GM12865 (cell line): ENCODE measurements around the gene SPEM3.

Experiments used
- DNase-seq: peaks from one replicate; pipeline ENCODE4 v3.0.0; 2010; ENCODE audit warnings: low read depth
- H3K4me3 ChIP-seq: 2 replicates; pipeline ENCODE4 v1.5.1; 2011; ENCODE audit warnings: mild to moderate bottlenecking, low read depth, low read length, control low read depth
- TF ChIP-seq, protein P1 (sequence below): IDR thresholded peaks from 2 replicates; pipeline ENCODE4 v1.5.1; 2011; ENCODE audit warnings: low read length, control low read depth, low read depth, inconsistent platforms; ENCODE audit not compliant: insufficient read depth; ENCODE audit errors: missing control alignments

The SPEM3 gene

DNA sequence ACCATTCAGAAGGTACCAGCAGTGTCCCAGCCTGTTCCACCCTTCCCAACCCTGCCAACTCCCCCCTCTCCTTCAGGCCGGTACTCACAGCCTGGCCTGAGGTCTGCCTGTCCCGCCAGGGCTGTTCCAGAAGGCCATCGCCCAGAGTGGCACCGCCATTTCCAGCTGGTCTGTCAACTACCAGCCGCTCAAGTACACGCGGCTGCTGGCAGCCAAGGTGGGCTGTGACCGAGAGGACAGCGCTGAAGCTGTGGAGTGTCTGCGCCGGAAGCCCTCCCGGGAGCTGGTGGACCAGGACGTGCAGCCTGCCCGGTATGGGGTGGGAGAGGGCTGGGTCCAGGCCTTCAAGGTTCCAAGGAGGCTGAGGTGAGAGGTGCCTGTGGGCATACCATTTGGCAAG is 13.8 kb upstream of the SPEM3 start:
- no peak overlapping the region for H3K4me3 ChIP-seq
- TF ChIP-seq, protein P1, sequence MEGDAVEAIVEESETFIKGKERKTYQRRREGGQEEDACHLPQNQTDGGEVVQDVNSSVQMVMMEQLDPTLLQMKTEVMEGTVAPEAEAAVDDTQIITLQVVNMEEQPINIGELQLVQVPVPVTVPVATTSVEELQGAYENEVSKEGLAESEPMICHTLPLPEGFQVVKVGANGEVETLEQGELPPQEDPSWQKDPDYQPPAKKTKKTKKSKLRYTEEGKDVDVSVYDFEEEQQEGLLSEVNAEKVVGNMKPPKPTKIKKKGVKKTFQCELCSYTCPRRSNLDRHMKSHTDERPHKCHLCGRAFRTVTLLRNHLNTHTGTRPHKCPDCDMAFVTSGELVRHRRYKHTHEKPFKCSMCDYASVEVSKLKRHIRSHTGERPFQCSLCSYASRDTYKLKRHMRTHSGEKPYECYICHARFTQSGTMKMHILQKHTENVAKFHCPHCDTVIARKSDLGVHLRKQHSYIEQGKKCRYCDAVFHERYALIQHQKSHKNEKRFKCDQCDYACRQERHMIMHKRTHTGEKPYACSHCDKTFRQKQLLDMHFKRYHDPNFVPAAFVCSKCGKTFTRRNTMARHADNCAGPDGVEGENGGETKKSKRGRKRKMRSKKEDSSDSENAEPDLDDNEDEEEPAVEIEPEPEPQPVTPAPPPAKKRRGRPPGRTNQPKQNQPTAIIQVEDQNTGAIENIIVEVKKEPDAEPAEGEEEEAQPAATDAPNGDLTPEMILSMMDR = no peak
- no peak for DNase-seq

- no peak for DNase-seq
- TF ChIP-seq, protein P1 = no peak
- no peak overlapping the region for H3K4me3 ChIP-seq
These were observed 12.9 kb upstream of the SPEM3 start for GRCh38 chr17:7415784-7416183.

GRCh38 chr17:7416323-7416722 is 12.3 kb upstream of the SPEM3 start:
- TF ChIP-seq, protein P1 = no peak
- no peak overlapping the region for H3K4me3 ChIP-seq
- DNase-seq = no peak

- TF ChIP-seq, protein P1 = no peak
- H3K4me3 ChIP-seq = no peak overlapping the region
- DNase-seq = no peak
These were observed 11.5 kb upstream of the SPEM3 start for GRCh38 chr17:7417056-7417655.

DNA sequence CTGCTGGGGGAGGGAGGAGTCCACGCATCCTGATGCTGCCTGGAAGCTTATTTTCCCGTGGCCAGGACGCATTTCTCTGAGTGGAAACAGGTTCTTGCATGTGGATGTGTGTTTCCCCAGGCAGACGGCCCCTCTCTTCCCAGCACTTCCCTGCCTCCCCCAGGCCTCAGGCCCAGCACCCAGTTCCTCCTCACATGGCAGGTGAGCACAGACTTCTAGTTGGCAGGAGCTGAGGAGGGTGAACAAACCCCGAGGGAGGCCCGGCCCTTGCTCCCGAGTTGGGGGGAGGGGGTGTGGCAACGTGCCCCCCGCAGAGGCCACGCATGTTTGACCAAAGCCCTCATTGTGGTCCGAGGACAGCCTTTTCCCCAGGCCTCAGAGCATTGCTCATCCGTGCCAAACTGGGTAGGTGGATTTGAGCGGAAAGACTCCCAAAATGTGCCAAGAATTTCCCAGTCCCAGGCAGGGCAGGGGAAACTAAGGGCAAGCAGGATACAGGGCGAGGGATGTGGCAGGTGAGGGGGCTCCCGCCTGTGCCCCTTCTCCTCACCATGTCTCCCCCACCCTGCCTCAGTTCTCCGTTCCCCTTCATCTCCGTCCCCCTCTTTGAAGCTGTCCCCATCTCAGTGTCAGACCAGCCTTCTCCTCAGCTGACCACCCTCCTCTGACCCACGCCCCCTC is 10.0 kb upstream of the SPEM3 start:
- TF ChIP-seq, protein P1 = no peak
- DNase-seq = no peak
- no peak overlapping the region for H3K4me3 ChIP-seq

DNA sequence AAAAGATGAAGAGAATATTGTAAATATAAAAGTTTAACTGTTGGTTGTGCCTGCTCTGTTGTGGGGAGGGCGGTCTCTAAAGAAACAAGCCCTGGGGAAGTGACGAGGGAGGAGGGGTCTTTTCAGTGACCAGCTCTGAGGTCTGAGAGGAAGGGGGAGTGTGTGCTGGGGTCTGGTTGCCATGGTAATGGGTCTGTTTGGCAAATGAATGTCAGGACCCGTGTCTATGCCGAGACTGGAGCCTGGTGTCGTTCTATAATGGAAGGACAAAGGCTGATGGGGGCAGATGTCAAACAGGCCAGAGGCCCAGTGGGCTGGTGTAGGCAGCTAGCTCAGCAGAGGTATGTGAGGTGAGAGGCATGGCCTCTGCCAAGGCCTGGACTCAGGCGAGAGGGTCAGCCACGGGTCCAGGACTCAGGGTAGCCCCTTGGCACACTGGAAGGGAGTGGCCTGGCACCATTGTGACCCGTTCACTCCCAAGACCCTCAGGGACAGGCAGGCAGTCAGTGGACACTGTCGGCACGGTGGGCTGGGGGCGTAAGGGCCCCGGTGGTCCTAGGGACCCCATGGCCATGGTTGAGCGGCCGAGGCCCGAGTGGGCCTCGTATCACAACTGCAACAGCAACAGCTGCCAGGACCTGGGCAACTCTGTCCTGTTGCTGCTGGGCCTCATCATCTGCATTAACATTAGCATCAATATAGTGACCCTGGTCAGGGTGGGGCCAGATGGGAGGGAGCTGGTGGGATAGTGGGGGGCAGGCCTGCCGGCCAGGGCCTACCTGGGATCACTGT is 8.6 kb upstream of the SPEM3 start, which contains the start of gene SPEM1:
SPEM1 (plus strand) TSS at position 506 of the 792 bp plus-strand sequence; CDS start at position 567, 61 bp downstream.
- DNase-seq = no peak
- TF ChIP-seq, protein P1 = no peak
- no peak within 1 kb of the TSS for H3K4me3 ChIP-seq
